ENCODE data around the gene PTTG1. TPM values are rescaled to one million over a fixed set of nuclear protein-coding genes. Genes with fewer than 3 reads are reported as not detected.

The PTTG1 gene
- total and polyA plus RNA-seq, 4 experiments from 2014 or later: 9.2 to 20.2 (median 15.8) TPM

GRCh38 chr5:160451281-160451680 lies 29.6 kb downstream of the PTTG1 start:
- H3K27ac ChIP-seq (ENCODE audit: low read depth, low read length): no peak overlapping the region
- no peaks in the 10 kb centered on the region for H3K9me3 ChIP-seq (ENCODE audit: control insufficient read depth in 1 of 2, low read length in 2 of 2)
- intact Hi-C loops (cut with micrococcal nuclease): no loop called here
- H3K27ac Mint-ChIP-seq: no peak overlapping the region
- H3K27me3 Mint-ChIP-seq: peaks cover 0 to 2% of the 10 kb centered on the region in 2 donors
- no peaks in the 10 kb centered on the region for H3K27me3 ChIP-seq (ENCODE audit: insufficient read depth, low read length)
- H3K36me3 Mint-ChIP-seq: no peaks in the 10 kb centered on the region
- ChIA-PET POLR2A (ENCODE audit: partially characterized antibody) (no interaction called here), CTCF (ENCODE audit: partially characterized antibody) (interaction anchor here (3.7 kb wide), 1 partner anchor 12 kb away, joined by 24 read pairs; no protein-coding TSS in a partner anchor)
- no peaks in the 10 kb centered on the region for H3K36me3 ChIP-seq (ENCODE audit: insufficient read depth, low read length)
- H3K4me1 Mint-ChIP-seq: peaks cover 0 to 6% (median 2%) of the 10 kb centered on the region in 4 donors
- DNase-seq: no peak
- H3K4me3 ChIP-seq (ENCODE audit: low read length in 2 of 2): no peak overlapping the region
- no peaks in the 10 kb centered on the region for H3K4me1 ChIP-seq (ENCODE audit: insufficient read depth, low read length)
- no peak overlapping the region for H3K4me3 Mint-ChIP-seq
- no peaks in the 10 kb centered on the region for H3K9me3 Mint-ChIP-seq

- intact Hi-C loops (cut with micrococcal nuclease): no loop called here
- Histone ChIP-seq H3K36me3 (ENCODE audit: insufficient read depth, low read length) (no peaks in the 10 kb centered on the region), H3K27ac (ENCODE audit: low read depth, low read length) (no peak overlapping the region), H3K27me3 (ENCODE audit: insufficient read depth, low read length) (no peaks in the 10 kb centered on the region), H3K4me3 (ENCODE audit: low read length in 2 of 2) (no peak overlapping the region), H3K4me1 (ENCODE audit: insufficient read depth, low read length) (no peaks in the 10 kb centered on the region), H3K9me3 (ENCODE audit: control insufficient read depth in 1 of 2, low read length in 2 of 2) (no peaks in the 10 kb centered on the region)
- no peaks in the 10 kb centered on the region for H3K9me3 Mint-ChIP-seq
- peaks cover 0 to 2% of the 10 kb centered on the region in 2 donors for H3K27me3 Mint-ChIP-seq
- ChIA-PET POLR2A (ENCODE audit: partially characterized antibody) (no interaction called here), CTCF (ENCODE audit: partially characterized antibody) (interaction anchor here (3.7 kb wide), 1 partner anchor 13 kb away, joined by 24 read pairs; no protein-coding TSS in a partner anchor)
- peaks cover 0 to 6% (median 2%) of the 10 kb centered on the region in 4 donors for H3K4me1 Mint-ChIP-seq
- H3K36me3 Mint-ChIP-seq: no peaks in the 10 kb centered on the region
- DNase-seq: no peak
- no peak overlapping the region for H3K27ac Mint-ChIP-seq
- no peak overlapping the region for H3K4me3 Mint-ChIP-seq
These were observed 30.4 kb downstream of the PTTG1 start for GRCh38 chr5:160452036-160452435.

- Histone ChIP-seq H3K27me3 (ENCODE audit: insufficient read depth, low read length) (no peaks in the 10 kb centered on the region), H3K36me3 (ENCODE audit: insufficient read depth, low read length) (no peaks in the 10 kb centered on the region), H3K4me1 (ENCODE audit: insufficient read depth, low read length) (no peaks in the 10 kb centered on the region), H3K4me3 (ENCODE audit: low read length in 2 of 2) (no peak overlapping the region), H3K9me3 (ENCODE audit: control insufficient read depth in 1 of 2, low read length in 2 of 2) (no peaks in the 10 kb centered on the region), H3K27ac (ENCODE audit: low read depth, low read length) (no peak overlapping the region)
- CTCF ChIA-PET (ENCODE audit: partially characterized antibody): interaction anchor here (3.7 kb wide), 1 partner anchor 13 kb away, joined by 24 read pairs; no protein-coding TSS in a partner anchor
- H3K4me1 Mint-ChIP-seq: peaks cover 0 to 6% (median 2%) of the 10 kb centered on the region in 4 donors
- no peak for DNase-seq
- H3K36me3 Mint-ChIP-seq: no peaks in the 10 kb centered on the region
- H3K27ac Mint-ChIP-seq: no peak overlapping the region
- intact Hi-C loops (cut with micrococcal nuclease): no loop called here
- no peak overlapping the region for H3K4me3 Mint-ChIP-seq
- peaks cover 0 to 2% of the 10 kb centered on the region in 2 donors for H3K27me3 Mint-ChIP-seq
- no peaks in the 10 kb centered on the region for H3K9me3 Mint-ChIP-seq
- POLR2A ChIA-PET (ENCODE audit: partially characterized antibody): no interaction called here
These were observed 31.1 kb downstream of the PTTG1 start for GRCh38 chr5:160452795-160453194.

- ChIA-PET POLR2A (ENCODE audit: partially characterized antibody) (no interaction called here), CTCF (ENCODE audit: partially characterized antibody) (interaction anchor here (3.7 kb wide), 1 partner anchor 14 kb away, joined by 24 read pairs; no protein-coding TSS in a partner anchor)
- Histone ChIP-seq H3K27me3 (ENCODE audit: insufficient read depth, low read length) (no peaks in the 10 kb centered on the region), H3K4me3 (ENCODE audit: low read length in 2 of 2) (no peak overlapping the region), H3K36me3 (ENCODE audit: insufficient read depth, low read length) (no peaks in the 10 kb centered on the region), H3K9me3 (ENCODE audit: control insufficient read depth in 1 of 2, low read length in 2 of 2) (no peaks in the 10 kb centered on the region), H3K4me1 (ENCODE audit: insufficient read depth, low read length) (no peaks in the 10 kb centered on the region), H3K27ac (ENCODE audit: low read depth, low read length) (no peak overlapping the region)
- H3K27me3 Mint-ChIP-seq: peaks cover 0 to 2% of the 10 kb centered on the region in 2 donors
- H3K36me3 Mint-ChIP-seq: no peaks in the 10 kb centered on the region
- H3K9me3 Mint-ChIP-seq: no peaks in the 10 kb centered on the region
- peaks cover 0 to 6% (median 2%) of the 10 kb centered on the region in 4 donors for H3K4me1 Mint-ChIP-seq
- intact Hi-C loops (cut with micrococcal nuclease): no loop called here
- H3K4me3 Mint-ChIP-seq: no peak overlapping the region
- no peak overlapping the region for H3K27ac Mint-ChIP-seq
- no peak for DNase-seq
These were observed 32.1 kb downstream of the PTTG1 start for GRCh38 chr5:160453751-160454150.

GRCh38 chr5:160455600-160455999 lies 33.9 kb downstream of the PTTG1 start:
- CTCF ChIA-PET (ENCODE audit: partially characterized antibody): no interaction called here
- Mint-ChIP-seq H3K27me3 (peaks cover 0 to 2% of the 10 kb centered on the region in 2 donors), H3K36me3 (no peaks in the 10 kb centered on the region), H3K9me3 (no peaks in the 10 kb centered on the region), H3K4me3 (no peak overlapping the region), H3K27ac (no peak overlapping the region), H3K4me1 (peaks cover 0 to 1% (median under 1%) of the 10 kb centered on the region in 4 donors)
- intact Hi-C loops (cut with micrococcal nuclease): no loop called here
- POLR2A ChIA-PET (ENCODE audit: partially characterized antibody): no interaction called here
- no peaks in the 10 kb centered on the region for H3K27me3 ChIP-seq (ENCODE audit: insufficient read depth, low read length)
- H3K27ac ChIP-seq (ENCODE audit: low read depth, low read length): no peak overlapping the region
- H3K9me3 ChIP-seq (ENCODE audit: control insufficient read depth in 1 of 2, low read length in 2 of 2): no peaks in the 10 kb centered on the region
- no peaks in the 10 kb centered on the region for H3K36me3 ChIP-seq (ENCODE audit: insufficient read depth, low read length)
- H3K4me1 ChIP-seq (ENCODE audit: insufficient read depth, low read length): no peaks in the 10 kb centered on the region
- DNase-seq: no peak
- no peak overlapping the region for H3K4me3 ChIP-seq (ENCODE audit: low read length in 2 of 2)

GRCh38 chr5:160456480-160457177 lies 35.0 kb downstream of the PTTG1 start:
- no peak overlapping the region for H3K4me3 ChIP-seq (ENCODE audit: low read length in 2 of 2)
- no peaks in the 10 kb centered on the region for H3K27me3 ChIP-seq (ENCODE audit: insufficient read depth, low read length)
- ChIA-PET CTCF (ENCODE audit: partially characterized antibody) (no interaction called here), POLR2A (ENCODE audit: partially characterized antibody) (interaction anchor here (0.9 kb wide), 1 partner anchor 10 kb away, joined by 3 read pairs; no protein-coding TSS in a partner anchor)
- H3K27ac ChIP-seq (ENCODE audit: low read depth, low read length): no peak overlapping the region
- H3K4me3 Mint-ChIP-seq: no peak overlapping the region
- H3K4me1 ChIP-seq (ENCODE audit: insufficient read depth, low read length): no peaks in the 10 kb centered on the region
- no peaks in the 10 kb centered on the region for H3K4me1 Mint-ChIP-seq
- no peaks in the 10 kb centered on the region for H3K9me3 ChIP-seq (ENCODE audit: control insufficient read depth in 1 of 2, low read length in 2 of 2)
- no peaks in the 10 kb centered on the region for H3K36me3 Mint-ChIP-seq
- no peak for DNase-seq
- H3K36me3 ChIP-seq (ENCODE audit: insufficient read depth, low read length): no peaks in the 10 kb centered on the region
- no peak overlapping the region for H3K27ac Mint-ChIP-seq
- H3K9me3 Mint-ChIP-seq: no peaks in the 10 kb centered on the region
- intact Hi-C loops (cut with micrococcal nuclease): no loop called here
- peaks cover 0 to 2% of the 10 kb centered on the region in 2 donors for H3K27me3 Mint-ChIP-seq

GRCh38 chr5:160457252-160457651 lies 35.6 kb downstream of the PTTG1 start:
- no peak overlapping the region for H3K27ac Mint-ChIP-seq
- Histone ChIP-seq H3K9me3 (ENCODE audit: control insufficient read depth in 1 of 2, low read length in 2 of 2) (no peaks in the 10 kb centered on the region), H3K4me3 (ENCODE audit: low read length in 2 of 2) (no peak overlapping the region), H3K36me3 (ENCODE audit: insufficient read depth, low read length) (no peaks in the 10 kb centered on the region), H3K27ac (ENCODE audit: low read depth, low read length) (no peak overlapping the region), H3K4me1 (ENCODE audit: insufficient read depth, low read length) (no peaks in the 10 kb centered on the region), H3K27me3 (ENCODE audit: insufficient read depth, low read length) (no peaks in the 10 kb centered on the region)
- no peak overlapping the region for H3K4me3 Mint-ChIP-seq
- H3K27me3 Mint-ChIP-seq: peaks cover 0 to 2% of the 10 kb centered on the region in 2 donors
- intact Hi-C loops (cut with micrococcal nuclease): no loop called here
- ChIA-PET POLR2A (ENCODE audit: partially characterized antibody) (interaction anchor here (0.9 kb wide), 1 partner anchor 10 kb away, joined by 3 read pairs; no protein-coding TSS in a partner anchor), CTCF (ENCODE audit: partially characterized antibody) (no interaction called here)
- H3K36me3 Mint-ChIP-seq: no peaks in the 10 kb centered on the region
- no peaks in the 10 kb centered on the region for H3K4me1 Mint-ChIP-seq
- no peaks in the 10 kb centered on the region for H3K9me3 Mint-ChIP-seq
- no peak for DNase-seq

All from CD4-positive, alpha-beta memory T cell (primary cell).